ENCODE results near the gene FKBP1B.
A peak's percentile ranks its signal among the peaks of the same experiment; 100 is the strongest.

The FKBP1B gene

GRCh38 chr2:24085200-24085489 lies 35.6 kb downstream of the FKBP1B start:
- peaks cover 22 to 27% of the 10 kb centered on the region in 2 experiments for H3K36me3 ChIP-seq (ENCODE audit: control insufficient read depth in 1 of 2, insufficient read depth in 2 of 2, low read depth in 1 of 2, low read length in 2 of 2)

GRCh38 chr2:24086241-24086640 lies 36.7 kb downstream of the FKBP1B start:
- no peak overlapping the region for H3K9ac ChIP-seq (ENCODE audit: low read length)
- H3K79me1 ChIP-seq (replicated peaks; ENCODE audit: low read length, poor library complexity, severe bottlenecking) = peaks cover 21% of the 10 kb centered on the region
- no peak overlapping the region for H2BK12ac ChIP-seq (ENCODE audit: low read length in 2 of 2)

More at GRCh38 chr2:24085200-24085489, 35.6 kb downstream of the FKBP1B start:
- Histone ChIP-seq H2BK5ac (ENCODE audit: low read depth, low read length, poor library complexity, severe bottlenecking) (no peak overlapping the region), H3K4me3 (ENCODE audit: insufficient read depth in 1 of 2, low read depth in 1 of 2, low read length in 2 of 2) (peak overlapping the region; percentile 52 to 93), H3K4me2 (ENCODE audit: low read length, poor library complexity, severe bottlenecking) (peak overlapping the region; percentile 49), H3K14ac (ENCODE audit: low read length in 2 of 2) (peak overlapping the region in 1 of 2 experiments; percentile 31), H3K18ac (ENCODE audit: low read depth in 1 of 2, low read length in 2 of 2) (peak overlapping the region in 1 of 2 experiments; percentile 71), H3K23ac (ENCODE audit: low read length in 2 of 2) (no peak overlapping the region), H3K79me1 (replicated peaks; ENCODE audit: low read length, poor library complexity, severe bottlenecking) (peaks cover 28% of the 10 kb centered on the region), H2AK5ac (ENCODE audit: low read length, severe bottlenecking) (no peak overlapping the region), H4K8ac (ENCODE audit: low read length) (peak overlapping the region; percentile 83), H2BK120ac (ENCODE audit: low read depth, low read length) (peak overlapping the region; percentile 29), H2BK15ac (ENCODE audit: low read depth, poor library complexity, severe bottlenecking) (no peak overlapping the region), H2BK12ac (ENCODE audit: low read length in 2 of 2) (no peak overlapping the region), H2AFZ (ENCODE audit: low read depth, low read length) (peak overlapping the region; percentile 69), H3K9me3 (ENCODE audit: control insufficient read depth, low read length) (no peaks in the 10 kb centered on the region), H3K9ac (ENCODE audit: low read length) (peak overlapping the region; percentile 95), H3K27me3 (ENCODE audit: control insufficient read depth in 1 of 2, insufficient read depth in 1 of 2, low read length in 2 of 2) (no peaks in the 10 kb centered on the region), H3K27ac (ENCODE audit: low read length, poor library complexity, severe bottlenecking) (peak overlapping the region; percentile 93), H3K4me1 (ENCODE audit: control insufficient read depth, insufficient read depth, low read depth, low read length) (peaks cover 7% of the 10 kb centered on the region), H4K91ac (ENCODE audit: low read length) (peak overlapping the region; percentile 19), H3K4ac (ENCODE audit: low read depth in 1 of 2, low read length in 2 of 2) (peak overlapping the region in 1 of 2 experiments; percentile 70)
- no peak for DNase-seq
- 34% methylated on average over 11 of the region's 11 CpGs for WGBS

GRCh38 chr2:24087032-24087431 lies 37.5 kb downstream of the FKBP1B start:
- peaks cover 7% of the 10 kb centered on the region for H3K4me1 ChIP-seq (ENCODE audit: control insufficient read depth, insufficient read depth, low read depth, low read length)
- no peak overlapping the region for H2BK120ac ChIP-seq (ENCODE audit: low read depth, low read length)
- H2AFZ ChIP-seq (ENCODE audit: low read depth, low read length) = no peak overlapping the region
- H2AK5ac ChIP-seq (ENCODE audit: low read length, severe bottlenecking) = no peak overlapping the region
- no peak overlapping the region for H3K4ac ChIP-seq (ENCODE audit: low read depth in 1 of 2, low read length in 2 of 2)
- H3K27ac ChIP-seq (ENCODE audit: low read length, poor library complexity, severe bottlenecking) = no peak overlapping the region
- H2BK5ac ChIP-seq (ENCODE audit: low read depth, low read length, poor library complexity, severe bottlenecking) = no peak overlapping the region
- no peak overlapping the region for H2BK12ac ChIP-seq (ENCODE audit: low read length in 2 of 2)
- peaks cover 11 to 15% of the 10 kb centered on the region in 2 experiments for H3K36me3 ChIP-seq (ENCODE audit: control insufficient read depth in 1 of 2, insufficient read depth in 2 of 2, low read depth in 1 of 2, low read length in 2 of 2)
- no peaks in the 10 kb centered on the region for H3K27me3 ChIP-seq (ENCODE audit: control insufficient read depth in 1 of 2, insufficient read depth in 1 of 2, low read length in 2 of 2)
- peaks cover 16% of the 10 kb centered on the region for H3K79me1 ChIP-seq (replicated peaks; ENCODE audit: low read length, poor library complexity, severe bottlenecking)
- H3K9ac ChIP-seq (ENCODE audit: low read length) = no peak overlapping the region
- no peak overlapping the region for H3K23ac ChIP-seq (ENCODE audit: low read length in 2 of 2)
- H3K18ac ChIP-seq (ENCODE audit: low read depth in 1 of 2, low read length in 2 of 2) = no peak overlapping the region
- no peak overlapping the region for H3K4me3 ChIP-seq (ENCODE audit: insufficient read depth in 1 of 2, low read depth in 1 of 2, low read length in 2 of 2)
- H4K91ac ChIP-seq (ENCODE audit: low read length) = no peak overlapping the region
- H3K14ac ChIP-seq (ENCODE audit: low read length in 2 of 2) = no peak overlapping the region
- H3K4me2 ChIP-seq (ENCODE audit: low read length, poor library complexity, severe bottlenecking) = no peak overlapping the region
- no peak overlapping the region for H2BK15ac ChIP-seq (ENCODE audit: low read depth, poor library complexity, severe bottlenecking)
- H4K8ac ChIP-seq (ENCODE audit: low read length) = no peak overlapping the region
- DNase-seq = no peak
- H3K9me3 ChIP-seq (ENCODE audit: control insufficient read depth, low read length) = no peaks in the 10 kb centered on the region
- 100% methylated on average over 2 of the region's 3 CpGs for WGBS

More at GRCh38 chr2:24086241-24086640, 36.7 kb downstream of the FKBP1B start:
- no peak overlapping the region for H3K4me2 ChIP-seq (ENCODE audit: low read length, poor library complexity, severe bottlenecking)
- H2BK120ac ChIP-seq (ENCODE audit: low read depth, low read length) = no peak overlapping the region
- no peak for DNase-seq
- no peak overlapping the region for H3K23ac ChIP-seq (ENCODE audit: low read length in 2 of 2)
- no peak overlapping the region for H3K4ac ChIP-seq (ENCODE audit: low read depth in 1 of 2, low read length in 2 of 2)
- H3K18ac ChIP-seq (ENCODE audit: low read depth in 1 of 2, low read length in 2 of 2) = no peak overlapping the region
- no peak overlapping the region for H2AK5ac ChIP-seq (ENCODE audit: low read length, severe bottlenecking)
- no peak overlapping the region for H3K4me3 ChIP-seq (ENCODE audit: insufficient read depth in 1 of 2, low read depth in 1 of 2, low read length in 2 of 2)
- H4K91ac ChIP-seq (ENCODE audit: low read length) = no peak overlapping the region
- no peak overlapping the region for H2AFZ ChIP-seq (ENCODE audit: low read depth, low read length)
- no peak overlapping the region for H3K27ac ChIP-seq (ENCODE audit: low read length, poor library complexity, severe bottlenecking)
- H3K9me3 ChIP-seq (ENCODE audit: control insufficient read depth, low read length) = no peaks in the 10 kb centered on the region
- no peak overlapping the region for H2BK5ac ChIP-seq (ENCODE audit: low read depth, low read length, poor library complexity, severe bottlenecking)
- H2BK15ac ChIP-seq (ENCODE audit: low read depth, poor library complexity, severe bottlenecking) = no peak overlapping the region
- H3K27me3 ChIP-seq (ENCODE audit: control insufficient read depth in 1 of 2, insufficient read depth in 1 of 2, low read length in 2 of 2) = no peaks in the 10 kb centered on the region
- H4K8ac ChIP-seq (ENCODE audit: low read length) = no peak overlapping the region
- H3K14ac ChIP-seq (ENCODE audit: low read length in 2 of 2) = no peak overlapping the region
- peaks cover 7% of the 10 kb centered on the region for H3K4me1 ChIP-seq (ENCODE audit: control insufficient read depth, insufficient read depth, low read depth, low read length)
- no CpG with 5 or more reads among the region's 1 CpG for WGBS
- peaks cover 17 to 18% of the 10 kb centered on the region in 2 experiments for H3K36me3 ChIP-seq (ENCODE audit: control insufficient read depth in 1 of 2, insufficient read depth in 2 of 2, low read depth in 1 of 2, low read length in 2 of 2)

GRCh38 chr2:24088821-24089359 lies 39.3 kb downstream of the FKBP1B start:
- Histone ChIP-seq H3K9me3 (ENCODE audit: control insufficient read depth, low read length) (no peaks in the 10 kb centered on the region), H4K8ac (ENCODE audit: low read length) (no peak overlapping the region), H3K18ac (ENCODE audit: low read depth in 1 of 2, low read length in 2 of 2) (no peak overlapping the region), H2AFZ (ENCODE audit: low read depth, low read length) (no peak overlapping the region), H3K79me1 (replicated peaks; ENCODE audit: low read length, poor library complexity, severe bottlenecking) (peaks cover 5% of the 10 kb centered on the region), H3K27me3 (ENCODE audit: control insufficient read depth in 1 of 2, insufficient read depth in 1 of 2, low read length in 2 of 2) (no peaks in the 10 kb centered on the region), H3K4me1 (ENCODE audit: control insufficient read depth, insufficient read depth, low read depth, low read length) (no peaks in the 10 kb centered on the region), H3K4ac (ENCODE audit: low read depth in 1 of 2, low read length in 2 of 2) (no peak overlapping the region), H3K9ac (ENCODE audit: low read length) (no peak overlapping the region), H3K4me3 (ENCODE audit: insufficient read depth in 1 of 2, low read depth in 1 of 2, low read length in 2 of 2) (no peak overlapping the region), H3K27ac (ENCODE audit: low read length, poor library complexity, severe bottlenecking) (no peak overlapping the region), H2BK15ac (ENCODE audit: low read depth, poor library complexity, severe bottlenecking) (no peak overlapping the region), H3K36me3 (ENCODE audit: control insufficient read depth in 1 of 2, insufficient read depth in 2 of 2, low read depth in 1 of 2, low read length in 2 of 2) (peaks cover 0 to 6% of the 10 kb centered on the region in 2 experiments), H4K91ac (ENCODE audit: low read length) (no peak overlapping the region), H2BK12ac (ENCODE audit: low read length in 2 of 2) (no peak overlapping the region), H3K23ac (ENCODE audit: low read length in 2 of 2) (no peak overlapping the region), H2BK5ac (ENCODE audit: low read depth, low read length, poor library complexity, severe bottlenecking) (no peak overlapping the region), H2BK120ac (ENCODE audit: low read depth, low read length) (no peak overlapping the region), H3K14ac (ENCODE audit: low read length in 2 of 2) (no peak overlapping the region), H3K4me2 (ENCODE audit: low read length, poor library complexity, severe bottlenecking) (no peak overlapping the region), H2AK5ac (ENCODE audit: low read length, severe bottlenecking) (no peak overlapping the region)
- DNase-seq = no peak
- 68% methylated on average over 2 of the region's 2 CpGs for WGBS
